ENCODE measurements around the gene ANKS3.

The ANKS3 gene

DNA sequence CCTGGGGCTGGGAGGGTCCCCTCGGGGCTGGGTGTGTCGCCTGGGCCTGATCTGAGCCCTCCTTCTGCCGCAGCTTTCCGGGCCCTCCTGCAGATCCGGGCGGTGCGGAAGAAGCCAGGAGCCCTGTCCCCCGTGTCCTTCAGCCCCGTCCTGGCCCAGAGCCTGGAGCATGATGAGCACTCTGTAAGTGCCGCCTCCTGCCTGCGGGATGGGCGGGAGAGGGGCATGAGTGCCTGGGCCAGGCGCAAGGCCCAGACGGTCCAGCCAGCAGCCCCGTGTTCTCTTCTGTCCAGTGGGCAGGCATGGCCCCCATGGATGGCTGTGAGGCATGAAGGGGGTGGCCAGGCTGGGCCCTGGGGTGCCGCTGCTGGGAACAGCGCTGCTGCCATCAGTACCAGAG is 56.7 kb downstream of the ANKS3 start:
- TF ChIP-seq, protein P1, sequence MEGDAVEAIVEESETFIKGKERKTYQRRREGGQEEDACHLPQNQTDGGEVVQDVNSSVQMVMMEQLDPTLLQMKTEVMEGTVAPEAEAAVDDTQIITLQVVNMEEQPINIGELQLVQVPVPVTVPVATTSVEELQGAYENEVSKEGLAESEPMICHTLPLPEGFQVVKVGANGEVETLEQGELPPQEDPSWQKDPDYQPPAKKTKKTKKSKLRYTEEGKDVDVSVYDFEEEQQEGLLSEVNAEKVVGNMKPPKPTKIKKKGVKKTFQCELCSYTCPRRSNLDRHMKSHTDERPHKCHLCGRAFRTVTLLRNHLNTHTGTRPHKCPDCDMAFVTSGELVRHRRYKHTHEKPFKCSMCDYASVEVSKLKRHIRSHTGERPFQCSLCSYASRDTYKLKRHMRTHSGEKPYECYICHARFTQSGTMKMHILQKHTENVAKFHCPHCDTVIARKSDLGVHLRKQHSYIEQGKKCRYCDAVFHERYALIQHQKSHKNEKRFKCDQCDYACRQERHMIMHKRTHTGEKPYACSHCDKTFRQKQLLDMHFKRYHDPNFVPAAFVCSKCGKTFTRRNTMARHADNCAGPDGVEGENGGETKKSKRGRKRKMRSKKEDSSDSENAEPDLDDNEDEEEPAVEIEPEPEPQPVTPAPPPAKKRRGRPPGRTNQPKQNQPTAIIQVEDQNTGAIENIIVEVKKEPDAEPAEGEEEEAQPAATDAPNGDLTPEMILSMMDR (conservative IDR thresholded peaks at IDR 0.05; ENCODE audit: low read depth, low read length), result no peak
- Histone ChIP-seq H4K20me1 (ENCODE audit: insufficient read depth) (no peaks in the 10 kb centered on the region), H3K36me3 (ENCODE audit: insufficient read depth) (no peaks in the 10 kb centered on the region), H3K27ac (peak overlapping the region; percentile 88), H3K4me2 (peak overlapping the region; percentile 46; the same call in 1 of the 2 replicates), H2AFZ (ENCODE audit: low read depth) (no peak overlapping the region), H3K4me1 (ENCODE audit: low read depth, poor library complexity, severe bottlenecking) (peaks cover 43% of the 10 kb centered on the region), H3K4me3 (IDR thresholded peaks at IDR 0.05; ENCODE audit: insufficient read depth, low read depth, low read length) (no peak overlapping the region), H3K9ac (no peak overlapping the region), H3K27me3 (ENCODE audit: insufficient read depth, low read depth) (no peaks in the 10 kb centered on the region), H3K79me2 (ENCODE audit: insufficient read depth, low read depth) (peaks cover 5% of the 10 kb centered on the region; the same call in 1 of the 2 replicates)

DNA sequence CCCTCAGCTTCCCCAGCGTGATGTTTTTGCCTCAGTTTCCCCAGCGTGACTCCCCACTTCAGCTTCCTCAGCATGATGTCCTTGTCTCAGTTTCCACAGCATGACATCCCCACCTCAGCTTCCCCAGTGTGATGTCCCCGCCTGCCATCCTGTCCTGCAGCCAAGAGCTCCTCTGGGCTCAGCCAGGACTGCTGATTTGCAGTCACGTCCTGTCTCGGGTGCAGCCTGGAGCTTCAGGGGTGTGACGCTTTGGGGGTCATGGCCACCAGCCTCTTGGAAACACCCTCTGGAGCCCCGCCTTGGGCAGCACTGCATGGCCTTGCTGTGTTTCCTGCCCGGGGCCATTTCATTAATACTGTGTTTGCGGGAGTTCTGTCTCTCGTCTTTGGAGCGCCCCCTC is 57.2 kb downstream of the ANKS3 start:
- TF ChIP-seq, protein P1 (conservative IDR thresholded peaks at IDR 0.05; ENCODE audit: low read depth, low read length), result no peak
- no peaks in the 10 kb centered on the region for H3K36me3 ChIP-seq (ENCODE audit: insufficient read depth)

DNA sequence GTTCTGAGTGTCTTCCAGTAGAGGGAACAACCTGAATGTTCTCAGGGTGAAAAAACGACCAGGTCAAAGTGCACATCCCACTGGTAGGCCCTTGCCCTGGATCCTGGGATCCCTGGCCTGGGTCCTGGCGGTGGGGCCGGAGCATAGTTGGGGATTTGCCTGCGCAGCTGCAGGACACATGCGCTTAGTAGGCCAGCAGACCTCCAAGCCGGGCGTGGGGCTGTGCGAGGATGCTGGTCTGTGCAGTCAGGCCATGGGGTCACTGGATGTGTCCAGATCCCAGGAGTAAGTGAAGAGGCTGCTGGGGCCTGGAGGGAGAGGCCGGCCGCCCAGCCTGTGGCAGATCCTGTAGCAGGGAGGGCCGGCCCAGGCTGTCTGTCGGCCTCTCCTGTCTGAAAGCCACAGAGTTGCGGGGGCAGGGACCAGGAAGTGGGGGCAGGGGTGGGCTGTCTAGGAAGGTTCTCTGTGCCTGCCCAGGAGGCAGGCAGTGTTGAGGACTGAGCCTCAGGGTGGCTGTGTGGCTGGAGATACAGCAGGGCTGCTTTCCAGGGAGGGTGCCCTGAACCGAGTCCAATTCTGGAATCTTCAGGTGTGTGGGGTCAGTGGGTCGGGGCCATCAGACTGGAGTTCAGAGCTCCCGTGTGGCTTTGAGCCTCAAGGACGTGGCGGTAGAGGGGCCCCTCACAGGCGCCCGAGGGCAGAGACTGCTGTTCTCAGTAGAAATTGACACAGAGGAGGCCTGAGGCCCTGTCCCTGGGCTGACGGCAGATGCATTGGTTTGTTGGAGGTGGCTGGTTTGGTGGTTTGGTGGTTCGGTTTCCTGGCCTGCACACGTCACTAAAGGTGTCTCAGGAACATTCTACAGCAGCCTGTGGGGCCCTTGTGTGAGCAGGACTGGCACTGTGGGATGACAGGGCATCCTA is 57.9 kb downstream of the ANKS3 start:
- no peaks in the 10 kb centered on the region for H3K36me3 ChIP-seq (ENCODE audit: insufficient read depth)
- H3K4me2 ChIP-seq, result peak overlapping the region; percentile 46
- H2AFZ ChIP-seq (ENCODE audit: low read depth), result peak overlapping the region; percentile 45; the same call in 1 of the 2 replicates

More for the DNA sequence above, 57.2 kb downstream of the ANKS3 start:
- Histone ChIP-seq H3K4me1 (ENCODE audit: low read depth, poor library complexity, severe bottlenecking) (peaks cover 43% of the 10 kb centered on the region), H3K27ac (peak overlapping the region; percentile 88), H3K79me2 (ENCODE audit: insufficient read depth, low read depth) (peaks cover 5% of the 10 kb centered on the region; the same call in 1 of the 2 replicates), H3K9ac (peak overlapping the region; percentile 70; the same call in 1 of the 2 replicates), H3K4me2 (peak overlapping the region; percentile 46), H3K4me3 (IDR thresholded peaks at IDR 0.05; ENCODE audit: insufficient read depth, low read depth, low read length) (no peak overlapping the region), H2AFZ (ENCODE audit: low read depth) (peak overlapping the region; percentile 45; the same call in 1 of the 2 replicates), H4K20me1 (ENCODE audit: insufficient read depth) (no peaks in the 10 kb centered on the region), H3K27me3 (ENCODE audit: insufficient read depth, low read depth) (no peaks in the 10 kb centered on the region)

DNA sequence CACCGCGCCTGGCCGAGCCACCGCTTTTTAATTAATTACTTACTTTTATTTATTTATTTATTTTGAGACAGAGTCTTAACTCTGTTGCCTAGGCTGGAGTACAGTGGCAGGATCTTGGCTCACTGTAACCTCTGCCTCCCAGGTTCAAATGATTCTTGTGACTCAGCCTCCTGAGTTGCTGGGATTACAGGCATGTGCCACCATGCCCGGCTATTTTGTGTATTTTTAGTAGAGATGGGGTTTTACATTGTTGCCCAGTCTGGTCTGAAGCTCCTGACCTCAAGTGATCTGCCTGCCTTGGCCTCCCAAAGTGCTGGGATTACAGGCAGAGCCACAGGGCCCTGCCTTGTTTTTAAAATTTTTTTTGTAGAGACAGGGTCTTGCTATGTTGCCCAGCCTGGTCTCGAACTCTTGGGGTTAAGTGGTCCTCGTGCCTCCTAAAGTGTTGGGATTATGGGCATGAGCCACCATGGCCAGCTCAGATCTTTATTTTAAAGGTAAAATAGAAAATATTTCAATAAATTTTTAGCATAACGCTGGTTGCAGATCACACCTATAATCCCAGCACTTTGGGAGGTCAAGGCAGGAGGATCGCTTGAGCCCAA is 59.0 kb downstream of the ANKS3 start:
- Histone ChIP-seq H3K27ac (peak overlapping the region; percentile 88), H3K4me1 (ENCODE audit: low read depth, poor library complexity, severe bottlenecking) (peaks cover 43% of the 10 kb centered on the region), H3K4me2 (peak overlapping the region; percentile 46; the same call in 1 of the 2 replicates), H3K27me3 (ENCODE audit: insufficient read depth, low read depth) (no peaks in the 10 kb centered on the region), H3K9ac (no peak overlapping the region), H3K4me3 (IDR thresholded peaks at IDR 0.05; ENCODE audit: insufficient read depth, low read depth, low read length) (no peak overlapping the region), H4K20me1 (ENCODE audit: insufficient read depth) (no peaks in the 10 kb centered on the region), H2AFZ (ENCODE audit: low read depth) (no peak overlapping the region), H3K79me2 (ENCODE audit: insufficient read depth, low read depth) (peaks cover 5% of the 10 kb centered on the region; the same call in 1 of the 2 replicates), H3K36me3 (ENCODE audit: insufficient read depth) (no peaks in the 10 kb centered on the region)
- TF ChIP-seq, protein P1 (conservative IDR thresholded peaks at IDR 0.05; ENCODE audit: low read depth, low read length), result no peak

More for the DNA sequence above, 57.9 kb downstream of the ANKS3 start:
- H3K4me1 ChIP-seq (ENCODE audit: low read depth, poor library complexity, severe bottlenecking), result peaks cover 43% of the 10 kb centered on the region
- peaks cover 5% of the 10 kb centered on the region; the same call in 1 of the 2 replicates for H3K79me2 ChIP-seq (ENCODE audit: insufficient read depth, low read depth)
- no peaks in the 10 kb centered on the region for H3K27me3 ChIP-seq (ENCODE audit: insufficient read depth, low read depth)
- peak overlapping the region; percentile 88 for H3K27ac ChIP-seq
- H3K4me3 ChIP-seq (IDR thresholded peaks at IDR 0.05; ENCODE audit: insufficient read depth, low read depth, low read length), result no peak overlapping the region
- peak overlapping the region; percentile 70; the same call in 1 of the 2 replicates for H3K9ac ChIP-seq
- H4K20me1 ChIP-seq (ENCODE audit: insufficient read depth), result no peaks in the 10 kb centered on the region
- TF ChIP-seq, protein P1 (conservative IDR thresholded peaks at IDR 0.05; ENCODE audit: low read depth, low read length), result no peak
